ENCODE data around the gene ATG14.

The ATG14 gene

GRCh38 chr14:55349565-55349964, 62.1 kb downstream of the ATG14 start:
- no peak for DNase-seq

- no peak for DNase-seq
Measured at GRCh38 chr14:55348766-55349453, 62.7 kb downstream of the ATG14 start.

GRCh38 chr14:55347748-55348147, 63.9 kb downstream of the ATG14 start:
- DNase-seq: no peak

- no peak for DNase-seq
Measured at GRCh38 chr14:55347040-55347439, 64.6 kb downstream of the ATG14 start.

GRCh38 chr14:55344582-55345163, 67.0 kb downstream of the ATG14 start:
- peak; percentile 76 for DNase-seq

- no peak for DNase-seq
Measured at GRCh38 chr14:55341781-55342180, 69.8 kb downstream of the ATG14 start.

GRCh38 chr14:55340482-55340881, 71.1 kb downstream of the ATG14 start:
- DNase-seq: no peak

GRCh38 chr14:55339770-55340169, 71.9 kb downstream of the ATG14 start:
- DNase-seq: no peak

GRCh38 chr14:55336691-55337090, 74.9 kb downstream of the ATG14 start:
- no peak for DNase-seq

GRCh38 chr14:55336162-55336561, 75.5 kb downstream of the ATG14 start:
- DNase-seq: no peak

- no peak for DNase-seq
Measured at GRCh38 chr14:55333711-55334485, 77.7 kb downstream of the ATG14 start.

- DNase-seq: no peak
Measured at GRCh38 chr14:55332654-55333570, 78.7 kb downstream of the ATG14 start.

- DNase-seq: no peak
Measured at GRCh38 chr14:55329999-55330710, 81.5 kb downstream of the ATG14 start.

- DNase-seq: no peak
Measured at GRCh38 chr14:55328317-55328716, 83.3 kb downstream of the ATG14 start.

- no peak for DNase-seq
Measured at GRCh38 chr14:55327179-55327578, 84.5 kb downstream of the ATG14 start.

- DNase-seq: no peak
Measured at GRCh38 chr14:55324812-55325211, 86.8 kb downstream of the ATG14 start.

GRCh38 chr14:55323910-55324309, 87.7 kb downstream of the ATG14 start:
- DNase-seq: no peak

- DNase-seq: no peak
Measured at GRCh38 chr14:55318694-55319093, 92.9 kb downstream of the ATG14 start.

GRCh38 chr14:55317542-55318306, 93.9 kb downstream of the ATG14 start:
- no peak for DNase-seq

- no peak for DNase-seq
Measured at GRCh38 chr14:55316564-55316963, 95.1 kb downstream of the ATG14 start.

All from NCI-H345 (cell line).